GM23338 (cell line): ENCODE data around the gene ARL15. TPM values are rescaled to one million over a fixed set of nuclear protein-coding genes. Genes with fewer than 3 reads are reported as not detected.
A peak's percentile ranks its signal among the peaks of the same experiment; 100 is the strongest.

Source experiments
- ATAC-seq: fragments of 200-7000 bp; cut with Tn5 transposase; 3 replicates; pipeline ENCODE4 v1.9.1; 2020
- DNase-seq: peaks from one replicate; pipeline ENCODE4 v3.0.0-alpha.2; 2015; ENCODE audit warnings: low spot score
- H2AFZ ChIP-seq: fragments of 200-600 bp; sonication (generic); 2 replicates; pipeline ENCODE4 v1.8.0; 2016; ENCODE audit warnings: antibody characterized with exemption, mild to moderate bottlenecking, moderate library complexity
- H3F3A ChIP-seq: fragments of 200-600 bp; sonication (generic); replicated peaks from 2 replicates; pipeline ENCODE4 v1.8.0; 2017; ENCODE audit warnings: antibody characterized with exemption, mixed run types, low read depth
- H3K27ac ChIP-seq: fragments of 200-600 bp; sonication (generic); 2 replicates; pipeline ENCODE4 v1.6.1; 2016; ENCODE audit warnings: low read depth
- H3K27me3 ChIP-seq: fragments of 200-600 bp; sonication (generic); 2 replicates; pipeline ENCODE4 v1.8.0; 2016; ENCODE audit warnings: mild to moderate bottlenecking, mixed run types, moderate library complexity; ENCODE audit not compliant: insufficient read depth
- H3K36me3 ChIP-seq: fragments of 200-600 bp; sonication (generic); 2 replicates; pipeline ENCODE4 v1.8.0; 2016; ENCODE audit warnings: mild to moderate bottlenecking; ENCODE audit not compliant: insufficient read depth
- H3K4me1 ChIP-seq: fragments of 200-600 bp; sonication (generic); 2 replicates; pipeline ENCODE4 v1.8.0; 2016; ENCODE audit warnings: mild to moderate bottlenecking, moderate library complexity; ENCODE audit not compliant: insufficient read depth
- H3K4me2 ChIP-seq: fragments of 200-600 bp; sonication (generic); 2 replicates; pipeline ENCODE4 v1.7.1; 2017; ENCODE audit warnings: mixed run types
- H3K4me3 ChIP-seq: fragments of 200-600 bp; sonication (generic); 2 replicates; pipeline ENCODE4 v1.6.1; 2016; ENCODE audit warnings: mixed run types
- H3K79me2 ChIP-seq: fragments of 200-600 bp; sonication (generic); replicated peaks from 2 replicates; pipeline ENCODE4 v1.8.0; 2017; ENCODE audit warnings: mild to moderate bottlenecking; ENCODE audit not compliant: insufficient read depth
- H3K9me2 ChIP-seq: fragments of 200-600 bp; sonication (generic); 2 replicates; pipeline ENCODE4 v1.8.0; 2017; ENCODE audit not compliant: insufficient read depth
- H4K20me1 ChIP-seq: fragments of 200-600 bp; sonication (generic); replicated peaks from 2 replicates; pipeline ENCODE4 v1.8.0; 2017; ENCODE audit warnings: mild to moderate bottlenecking; ENCODE audit not compliant: insufficient read depth
- H3K27ac Mint-ChIP-seq: 2 replicates; pipeline ENCODE4 v1.8.0; 2020; ENCODE audit warnings: inconsistent platforms, mild to moderate bottlenecking, moderate library complexity, mixed read lengths
- H3K27me3 Mint-ChIP-seq: 3 replicates; pipeline ENCODE4 v1.8.0; 2022; ENCODE audit warnings: low read depth, mild to moderate bottlenecking, moderate library complexity, mixed read lengths, inconsistent platforms; ENCODE audit not compliant: insufficient read depth, poor library complexity
- H3K36me3 Mint-ChIP-seq: 3 replicates; pipeline ENCODE4 v1.8.0; 2021; ENCODE audit warnings: low read depth, mild to moderate bottlenecking, inconsistent platforms, moderate library complexity, mixed read lengths
- H3K4me1 Mint-ChIP-seq: 3 replicates; pipeline ENCODE4 v1.8.0; 2020; ENCODE audit warnings: mild to moderate bottlenecking, inconsistent platforms, mixed read lengths
- H3K4me3 Mint-ChIP-seq: 3 replicates; pipeline ENCODE4 v1.8.0; 2021; ENCODE audit warnings: moderate library complexity, mild to moderate bottlenecking, inconsistent platforms, mixed read lengths
- H3K9me3 Mint-ChIP-seq: 3 replicates; pipeline ENCODE4 v1.8.0; 2020; ENCODE audit warnings: moderate library complexity, mild to moderate bottlenecking, inconsistent platforms, mixed read lengths
- CREB1 ChIP-seq: fragments of 250-450 bp; sonication (Bioruptor Pico); IDR thresholded peaks from 2 replicates; pipeline ENCODE4 v1.5.0; 2020; ENCODE audit warnings: low read depth, mild to moderate bottlenecking, moderate library complexity
- EZH2 ChIP-seq: fragments of 200-600 bp; sonication (generic); IDR thresholded peaks from one replicate; pipeline ENCODE4 v1.8.0; 2017; ENCODE audit warnings: antibody characterized with exemption, mild to moderate bottlenecking, low read depth; ENCODE audit not compliant: unreplicated experiment
- EZH2phosphoT487 ChIP-seq: fragments of 200-600 bp; sonication (generic); IDR thresholded peaks from one replicate; pipeline ENCODE4 v1.8.1; 2018; ENCODE audit warnings: antibody characterized with exemption; ENCODE audit not compliant: unreplicated experiment
- JUNB ChIP-seq: IDR thresholded peaks from one replicate; pipeline ENCODE4 v1.6.1; 2016; ENCODE audit warnings: antibody characterized with exemption; ENCODE audit not compliant: unreplicated experiment
- NANOG ChIP-seq: IDR thresholded peaks from 2 replicates; pipeline ENCODE4 v1.6.1; 2016; ENCODE audit warnings: antibody characterized with exemption, borderline replicate concordance
- STAT1 ChIP-seq: IDR thresholded peaks from one replicate; pipeline ENCODE4 v1.6.1; 2016; ENCODE audit warnings: antibody characterized with exemption; ENCODE audit not compliant: unreplicated experiment
- ZNF114 ChIP-seq: fragments of 250-450 bp; sonication (Bioruptor Pico); IDR thresholded peaks from 2 replicates; pipeline ENCODE4 v1.5.0; 2020; ENCODE audit warnings: mild to moderate bottlenecking, moderate library complexity
- ZNF331 ChIP-seq: fragments of 250-450 bp; sonication (Bioruptor Pico); IDR thresholded peaks from 2 replicates; pipeline ENCODE4 v1.5.0; 2020; ENCODE audit warnings: low read depth, mild to moderate bottlenecking, moderate library complexity
- ZNF462 ChIP-seq: fragments of 250-450 bp; sonication (Bioruptor Pico); IDR thresholded peaks from 2 replicates; pipeline ENCODE4 v1.5.0; 2020; ENCODE audit warnings: mild to moderate bottlenecking, moderate library complexity
- polyA plus RNA-seq: library from polyadenylated mRNA; unstranded; fragments of >200 nt; fragmentation: Nextera tagmentation; extraction: Ambion mirVana; gene quantifications from 2 replicates; pipeline ENCODE4 v1.2.1, GENCODE V29; 2016
- total RNA-seq: library from RNA; depleted of rRNA; stranded (reverse); fragments of >200 nt; shearing (Covaris generic); gene quantifications from 2 replicates; pipeline ENCODE4 v1.2.3, GENCODE V29; 2014
- TF ChIP-seq, protein P1 (sequence below): IDR thresholded peaks from one replicate; pipeline ENCODE4 v1.6.1; 2018; ENCODE audit warnings: antibody characterized with exemption; ENCODE audit not compliant: unreplicated experiment

ARL15 gene
- total and polyA plus RNA-seq, 2 experiments from 2014 or later, result 13.0 to 54.0 TPM

GRCh38 chr5:54022223-54022622 lies 288.1 kb downstream of the ARL15 start (continued):
- TF ChIP-seq, protein P1, sequence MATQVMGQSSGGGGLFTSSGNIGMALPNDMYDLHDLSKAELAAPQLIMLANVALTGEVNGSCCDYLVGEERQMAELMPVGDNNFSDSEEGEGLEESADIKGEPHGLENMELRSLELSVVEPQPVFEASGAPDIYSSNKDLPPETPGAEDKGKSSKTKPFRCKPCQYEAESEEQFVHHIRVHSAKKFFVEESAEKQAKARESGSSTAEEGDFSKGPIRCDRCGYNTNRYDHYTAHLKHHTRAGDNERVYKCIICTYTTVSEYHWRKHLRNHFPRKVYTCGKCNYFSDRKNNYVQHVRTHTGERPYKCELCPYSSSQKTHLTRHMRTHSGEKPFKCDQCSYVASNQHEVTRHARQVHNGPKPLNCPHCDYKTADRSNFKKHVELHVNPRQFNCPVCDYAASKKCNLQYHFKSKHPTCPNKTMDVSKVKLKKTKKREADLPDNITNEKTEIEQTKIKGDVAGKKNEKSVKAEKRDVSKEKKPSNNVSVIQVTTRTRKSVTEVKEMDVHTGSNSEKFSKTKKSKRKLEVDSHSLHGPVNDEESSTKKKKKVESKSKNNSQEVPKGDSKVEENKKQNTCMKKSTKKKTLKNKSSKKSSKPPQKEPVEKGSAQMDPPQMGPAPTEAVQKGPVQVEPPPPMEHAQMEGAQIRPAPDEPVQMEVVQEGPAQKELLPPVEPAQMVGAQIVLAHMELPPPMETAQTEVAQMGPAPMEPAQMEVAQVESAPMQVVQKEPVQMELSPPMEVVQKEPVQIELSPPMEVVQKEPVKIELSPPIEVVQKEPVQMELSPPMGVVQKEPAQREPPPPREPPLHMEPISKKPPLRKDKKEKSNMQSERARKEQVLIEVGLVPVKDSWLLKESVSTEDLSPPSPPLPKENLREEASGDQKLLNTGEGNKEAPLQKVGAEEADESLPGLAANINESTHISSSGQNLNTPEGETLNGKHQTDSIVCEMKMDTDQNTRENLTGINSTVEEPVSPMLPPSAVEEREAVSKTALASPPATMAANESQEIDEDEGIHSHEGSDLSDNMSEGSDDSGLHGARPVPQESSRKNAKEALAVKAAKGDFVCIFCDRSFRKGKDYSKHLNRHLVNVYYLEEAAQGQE, result no peak
- TF ChIP-seq NANOG (no peak), STAT1 (no peak)

GRCh38 chr5:54021431-54022164 lies 288.8 kb downstream of the ARL15 start:
- DNase-seq (no peak), ATAC-seq (no peak)
- Histone ChIP-seq H2AFZ (no peak overlapping the region), H3K36me3 (no peaks in the 10 kb centered on the region), H3K9me2 (no peaks in the 10 kb centered on the region), H3K27me3 (no peaks in the 10 kb centered on the region), H4K20me1 (no peaks in the 10 kb centered on the region), H3K79me2 (no peaks in the 10 kb centered on the region), H3K4me2 (peak overlapping the region; percentile 34), H3K27ac (peak overlapping the region; percentile 94), H3K4me3 (no peak overlapping the region), H3K4me1 (peaks cover 42% of the 10 kb centered on the region), H3F3A (no peaks in the 10 kb centered on the region)
- H3K4me3 Mint-ChIP-seq, result no peak overlapping the region
- peaks cover 57% of the 10 kb centered on the region for H3K4me1 Mint-ChIP-seq
- peak overlapping the region; percentile 69 for H3K27ac Mint-ChIP-seq
- H3K36me3 Mint-ChIP-seq, result peaks cover 5% of the 10 kb centered on the region; the same call in 2 of the 3 replicates
- H3K9me3 Mint-ChIP-seq, result peaks cover 3% of the 10 kb centered on the region; the same call in 2 of the 3 replicates
- peaks cover 5% of the 10 kb centered on the region for H3K27me3 Mint-ChIP-seq
- TF ChIP-seq EZH2, result no peak
- TF ChIP-seq JUNB, result no peak
- no peak for TF ChIP-seq STAT1
- TF ChIP-seq, protein P1, result no peak
- TF ChIP-seq EZH2phosphoT487, result no peak
- TF ChIP-seq NANOG, result no peak
- TF ChIP-seq ZNF462 (CRISPR knock-in tag), result no peak
- TF ChIP-seq ZNF331, result no peak
- TF ChIP-seq ZNF114 (CRISPR knock-in tag), result no peak
- TF ChIP-seq CREB1 (CRISPR knock-in tag), result no peak
